H1 (cell line): ENCODE data around the gene CDH22. TPM values are rescaled to one million over a fixed set of nuclear protein-coding genes. Genes with fewer than 3 reads are reported as not detected.

ENCODE experiments used
- POU5F1 ChIP-seq: IDR thresholded peaks from 2 replicates; pipeline ENCODE4 v1.6.1; 2011; ENCODE audit warnings: low read depth, mild to moderate bottlenecking, low read length, moderate library complexity
- SAP30 ChIP-seq: fragments of 300-600 bp; sonication (generic); IDR thresholded peaks from 2 replicates; pipeline ENCODE4 v1.7.1; 2012; ENCODE audit warnings: low read length, moderate library complexity, mild to moderate bottlenecking, inconsistent platforms; ENCODE audit not compliant: insufficient read depth, insufficient replicate concordance
- TAF7 ChIP-seq: optimal IDR thresholded peaks from 2 replicates; pipeline ENCODE3; 2011; ENCODE audit warnings: low read depth, mild to moderate bottlenecking, inconsistent platforms, low read length, moderate library complexity, borderline replicate concordance
- polyA plus RNA-seq, 7 experiments: library from polyadenylated mRNA; depleted of rRNA in 3 of 7; stranded (reverse) in 5 of 7; unstranded in 2 of 7; fragments of >200 nt in 5 of 7; fragments of 200-250 nt in 2 of 7; gene quantifications; 1 replicate in 5 of 7; 2 replicates in 1 of 7; 4 replicates in 1 of 7; pipeline versions ENCODE4 v1.2.1 to v1.2.3, GENCODE V29; 2011 to 2013; ENCODE audit warnings: missing spikeins in 2 of 7, mixed read lengths in 2 of 7
- total RNA-seq: library from RNA; stranded (reverse); fragmentation: NEBNext Ultra II Directional; extraction: Animal tissue kit (Norgen Biotek cat#: 25700); gene quantifications from 2 replicates; pipeline ENCODE4 v1.2.1, GENCODE V29; 2021

CDH22 gene
- total and polyA plus RNA-seq, 2 of the 8 experiments (the other 6 are each of a cell fraction or from before 2014, with no cell fraction given), result 0.35 to 0.39 TPM

DNA sequence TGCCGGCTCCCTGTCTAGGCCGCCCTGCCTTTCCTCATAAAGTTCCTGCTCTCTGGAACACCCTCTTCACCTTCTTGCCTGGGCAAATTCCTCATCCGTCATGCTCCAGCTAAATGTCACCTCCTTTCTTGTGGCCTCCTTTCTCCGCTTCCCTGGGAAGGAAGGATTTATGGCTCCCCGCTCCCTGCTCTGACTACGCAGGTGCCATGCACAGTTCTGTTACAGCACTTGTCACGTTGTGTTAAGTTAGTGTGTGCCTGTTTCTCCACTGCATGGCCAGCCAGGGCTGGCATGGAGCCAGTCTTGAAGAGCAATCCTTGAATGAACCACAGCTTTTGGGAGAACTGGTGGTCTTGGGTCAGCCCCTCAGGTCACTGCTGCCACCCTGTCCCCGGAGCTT is 128.4 kb downstream of the CDH22 start (continued):
- no peak for TF ChIP-seq POU5F1
- no peak for TF ChIP-seq SAP30
- no peak for TF ChIP-seq TAF7
